Breast epithelium (tissue), 3 donors: ENCODE data around the gene TCF4.

Experiments
- POLR2A ChIP-seq: fragments of 450-650 bp; IDR thresholded peaks from one replicate; pipeline ENCODE4 v1.6.1; 2016; ENCODE audit warnings: antibody characterized with exemption, mild to moderate bottlenecking, moderate library complexity
- POLR2AphosphoS5 ChIP-seq, 3 donors: sonication (generic); formaldehyde crosslinking; IDR thresholded peaks; one replicate each; pipeline ENCODE4 v1.6.1; 2017; ENCODE audit warnings: antibody characterized with exemption in 3 of 3
- TF ChIP-seq, protein P1 (sequence below), 3 donors: fragments of 450-650 bp; IDR thresholded peaks; one replicate each; pipeline ENCODE4 v1.5.1; 2016 to 2017; ENCODE audit warnings: antibody characterized with exemption in 3 of 3, mild to moderate bottlenecking in 3 of 3, moderate library complexity in 3 of 3

GRCh38 chr18:55605733-55606338, 17.8 kb upstream of the TCF4 start:
- TF ChIP-seq, protein P1, sequence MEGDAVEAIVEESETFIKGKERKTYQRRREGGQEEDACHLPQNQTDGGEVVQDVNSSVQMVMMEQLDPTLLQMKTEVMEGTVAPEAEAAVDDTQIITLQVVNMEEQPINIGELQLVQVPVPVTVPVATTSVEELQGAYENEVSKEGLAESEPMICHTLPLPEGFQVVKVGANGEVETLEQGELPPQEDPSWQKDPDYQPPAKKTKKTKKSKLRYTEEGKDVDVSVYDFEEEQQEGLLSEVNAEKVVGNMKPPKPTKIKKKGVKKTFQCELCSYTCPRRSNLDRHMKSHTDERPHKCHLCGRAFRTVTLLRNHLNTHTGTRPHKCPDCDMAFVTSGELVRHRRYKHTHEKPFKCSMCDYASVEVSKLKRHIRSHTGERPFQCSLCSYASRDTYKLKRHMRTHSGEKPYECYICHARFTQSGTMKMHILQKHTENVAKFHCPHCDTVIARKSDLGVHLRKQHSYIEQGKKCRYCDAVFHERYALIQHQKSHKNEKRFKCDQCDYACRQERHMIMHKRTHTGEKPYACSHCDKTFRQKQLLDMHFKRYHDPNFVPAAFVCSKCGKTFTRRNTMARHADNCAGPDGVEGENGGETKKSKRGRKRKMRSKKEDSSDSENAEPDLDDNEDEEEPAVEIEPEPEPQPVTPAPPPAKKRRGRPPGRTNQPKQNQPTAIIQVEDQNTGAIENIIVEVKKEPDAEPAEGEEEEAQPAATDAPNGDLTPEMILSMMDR (IDR thresholded peaks at IDR 0.05): no peak
- TF ChIP-seq POLR2A (no peak), POLR2AphosphoS5 (IDR thresholded peaks at IDR 0.05) (no peak)
